Measurements from ENCODE around the gene TMEM117. TPM values are rescaled to one million over a fixed set of nuclear protein-coding genes. Genes with fewer than 3 reads are reported as not detected.

The TMEM117 gene
- total RNA-seq, 1 donor from 2014 or later, result 0.80 TPM

DNA sequence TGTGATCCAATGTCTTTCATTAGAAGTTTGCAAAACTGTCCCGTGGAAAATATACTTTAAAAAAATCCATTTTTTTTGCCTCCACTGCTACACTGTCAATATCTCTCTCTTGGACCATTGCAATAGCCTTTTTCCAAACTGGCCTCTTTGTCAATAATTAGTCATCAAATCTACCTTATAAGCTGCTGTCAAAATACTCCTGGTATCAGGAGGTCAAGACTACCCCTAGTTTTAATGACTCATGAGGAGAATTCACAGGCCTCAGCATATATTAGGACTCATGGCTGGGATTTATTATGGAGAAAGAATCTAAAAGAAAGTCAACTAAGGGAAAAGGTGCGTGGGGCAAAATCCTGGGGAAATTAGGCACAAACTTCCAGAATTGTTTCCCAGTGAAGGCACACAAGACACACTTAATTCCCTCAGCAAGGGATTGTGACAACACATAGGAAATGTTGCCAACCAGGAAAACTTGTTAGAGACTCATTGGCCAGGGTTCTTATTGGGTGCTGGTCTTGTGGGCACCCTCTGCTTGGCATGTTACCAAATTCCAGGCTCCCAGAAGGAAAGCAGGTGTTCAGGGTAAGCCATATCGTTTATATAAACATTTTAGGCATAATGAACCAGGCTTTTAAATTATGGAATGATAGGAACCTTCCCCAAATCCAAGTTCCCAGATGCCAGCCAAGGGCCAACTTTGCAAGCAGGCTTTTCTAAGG, 56.1 kb downstream of the TMEM117 start:
- H3K27me3 Mint-ChIP-seq (ENCODE audit: unreplicated experiment), result no peaks in the 10 kb centered on the region
- TF ChIP-seq, protein P1, sequence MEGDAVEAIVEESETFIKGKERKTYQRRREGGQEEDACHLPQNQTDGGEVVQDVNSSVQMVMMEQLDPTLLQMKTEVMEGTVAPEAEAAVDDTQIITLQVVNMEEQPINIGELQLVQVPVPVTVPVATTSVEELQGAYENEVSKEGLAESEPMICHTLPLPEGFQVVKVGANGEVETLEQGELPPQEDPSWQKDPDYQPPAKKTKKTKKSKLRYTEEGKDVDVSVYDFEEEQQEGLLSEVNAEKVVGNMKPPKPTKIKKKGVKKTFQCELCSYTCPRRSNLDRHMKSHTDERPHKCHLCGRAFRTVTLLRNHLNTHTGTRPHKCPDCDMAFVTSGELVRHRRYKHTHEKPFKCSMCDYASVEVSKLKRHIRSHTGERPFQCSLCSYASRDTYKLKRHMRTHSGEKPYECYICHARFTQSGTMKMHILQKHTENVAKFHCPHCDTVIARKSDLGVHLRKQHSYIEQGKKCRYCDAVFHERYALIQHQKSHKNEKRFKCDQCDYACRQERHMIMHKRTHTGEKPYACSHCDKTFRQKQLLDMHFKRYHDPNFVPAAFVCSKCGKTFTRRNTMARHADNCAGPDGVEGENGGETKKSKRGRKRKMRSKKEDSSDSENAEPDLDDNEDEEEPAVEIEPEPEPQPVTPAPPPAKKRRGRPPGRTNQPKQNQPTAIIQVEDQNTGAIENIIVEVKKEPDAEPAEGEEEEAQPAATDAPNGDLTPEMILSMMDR (IDR thresholded peaks at IDR 0.05; ENCODE audit: unreplicated experiment), result no peak
- no peak overlapping the region for H3K27ac Mint-ChIP-seq (ENCODE audit: unreplicated experiment)
- no peaks in the 10 kb centered on the region for H3K4me1 Mint-ChIP-seq (ENCODE audit: unreplicated experiment)
- H3K36me3 Mint-ChIP-seq (ENCODE audit: low read depth, unreplicated experiment), result no peaks in the 10 kb centered on the region
- H3K9me3 Mint-ChIP-seq (ENCODE audit: unreplicated experiment), result peaks cover 4% of the 10 kb centered on the region
- DNase-seq (ENCODE audit: low spot score), result no peak
- no peak overlapping the region for H3K4me3 Mint-ChIP-seq (ENCODE audit: unreplicated experiment)

DNA sequence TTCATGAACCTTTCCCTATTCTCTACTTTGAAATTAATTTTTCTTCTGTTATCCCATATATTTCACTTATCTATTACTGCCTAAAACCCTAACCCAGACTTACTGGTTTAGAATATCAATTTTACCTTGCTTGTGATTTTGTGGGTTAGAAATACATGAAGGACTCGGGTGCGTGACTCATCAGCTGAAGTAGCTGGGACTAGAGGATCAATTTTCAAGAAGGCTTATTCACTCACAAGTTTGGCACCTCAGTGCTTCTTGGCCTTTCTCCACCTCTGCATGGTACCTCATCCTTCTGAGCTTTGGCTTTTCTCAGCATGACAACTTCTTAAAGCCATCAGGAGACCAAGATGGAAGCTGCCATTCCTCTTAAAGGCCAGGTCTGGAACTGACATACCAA, 57.8 kb downstream of the TMEM117 start:
- no peaks in the 10 kb centered on the region for H3K27me3 Mint-ChIP-seq (ENCODE audit: unreplicated experiment)
- H3K9me3 Mint-ChIP-seq (ENCODE audit: unreplicated experiment), result peaks cover 4% of the 10 kb centered on the region
- H3K27ac Mint-ChIP-seq (ENCODE audit: unreplicated experiment), result no peak overlapping the region
- TF ChIP-seq, protein P1 (IDR thresholded peaks at IDR 0.05; ENCODE audit: unreplicated experiment), result no peak
- DNase-seq (ENCODE audit: low spot score), result no peak
- no peaks in the 10 kb centered on the region for H3K4me1 Mint-ChIP-seq (ENCODE audit: unreplicated experiment)
- H3K36me3 Mint-ChIP-seq (ENCODE audit: low read depth, unreplicated experiment), result no peaks in the 10 kb centered on the region
- H3K4me3 Mint-ChIP-seq (ENCODE audit: unreplicated experiment), result no peak overlapping the region

DNA sequence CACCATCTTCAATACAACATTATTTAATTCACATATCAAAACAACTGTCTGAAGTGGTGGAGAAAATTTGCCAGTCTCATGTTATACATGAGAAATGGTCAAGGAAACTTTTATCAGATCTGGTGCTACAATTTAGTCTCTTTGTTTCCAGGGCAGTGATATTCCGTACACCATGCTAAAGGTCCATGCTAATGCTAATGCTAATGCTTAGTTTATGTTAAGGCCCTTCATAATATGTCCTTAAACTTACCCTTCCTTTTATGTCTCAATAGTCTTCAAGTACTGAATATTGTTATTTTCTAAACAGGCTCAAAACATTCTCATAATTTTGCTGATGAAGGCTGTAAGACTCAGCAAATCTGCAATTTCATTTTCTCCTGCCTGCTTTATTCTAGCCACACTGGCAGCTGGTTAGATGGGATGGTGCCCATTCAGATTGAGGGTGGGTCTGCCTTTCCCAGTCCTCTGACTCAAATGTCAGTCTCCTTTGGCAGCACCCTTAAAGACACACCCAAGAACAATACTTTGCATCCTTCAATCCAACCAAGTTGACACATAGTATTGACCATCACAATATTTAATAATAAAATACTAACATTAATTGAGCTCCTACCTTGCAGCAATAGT, 59.8 kb downstream of the TMEM117 start:
- Mint-ChIP-seq H3K27ac (ENCODE audit: unreplicated experiment) (no peak overlapping the region), H3K36me3 (ENCODE audit: low read depth, unreplicated experiment) (no peaks in the 10 kb centered on the region)
- TF ChIP-seq, protein P1 (IDR thresholded peaks at IDR 0.05; ENCODE audit: unreplicated experiment), result no peak

DNA sequence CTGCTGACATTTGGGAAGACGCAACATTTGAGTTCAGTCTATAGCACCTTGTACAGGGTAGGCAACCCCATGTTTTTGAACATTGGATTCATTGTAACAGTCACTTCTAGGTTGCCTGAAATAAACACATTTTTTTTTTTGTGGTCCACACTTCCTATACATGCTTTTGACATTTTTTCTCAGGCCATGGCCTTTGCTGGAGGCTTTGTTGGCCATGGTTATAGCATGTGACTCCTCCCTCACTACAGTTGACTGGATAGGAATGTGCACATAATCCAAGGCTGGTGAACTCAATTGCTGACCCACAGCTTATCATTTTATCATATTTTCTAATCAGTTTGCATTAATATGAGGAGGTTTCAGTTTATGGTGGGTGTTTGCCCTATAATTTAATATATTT, 60.6 kb downstream of the TMEM117 start:
- DNase-seq (ENCODE audit: low spot score), result no peak
- Mint-ChIP-seq H3K36me3 (ENCODE audit: low read depth, unreplicated experiment) (no peaks in the 10 kb centered on the region), H3K4me3 (ENCODE audit: unreplicated experiment) (no peak overlapping the region), H3K4me1 (ENCODE audit: unreplicated experiment) (no peaks in the 10 kb centered on the region), H3K27ac (ENCODE audit: unreplicated experiment) (no peak overlapping the region), H3K27me3 (ENCODE audit: unreplicated experiment) (no peaks in the 10 kb centered on the region), H3K9me3 (ENCODE audit: unreplicated experiment) (peaks cover 4% of the 10 kb centered on the region)
- TF ChIP-seq, protein P1 (IDR thresholded peaks at IDR 0.05; ENCODE audit: unreplicated experiment), result no peak

More for the DNA sequence above, 59.8 kb downstream of the TMEM117 start:
- no peak for DNase-seq (ENCODE audit: low spot score)
- Mint-ChIP-seq H3K4me3 (ENCODE audit: unreplicated experiment) (no peak overlapping the region), H3K4me1 (ENCODE audit: unreplicated experiment) (no peaks in the 10 kb centered on the region), H3K9me3 (ENCODE audit: unreplicated experiment) (peaks cover 4% of the 10 kb centered on the region), H3K27me3 (ENCODE audit: unreplicated experiment) (no peaks in the 10 kb centered on the region)

DNA sequence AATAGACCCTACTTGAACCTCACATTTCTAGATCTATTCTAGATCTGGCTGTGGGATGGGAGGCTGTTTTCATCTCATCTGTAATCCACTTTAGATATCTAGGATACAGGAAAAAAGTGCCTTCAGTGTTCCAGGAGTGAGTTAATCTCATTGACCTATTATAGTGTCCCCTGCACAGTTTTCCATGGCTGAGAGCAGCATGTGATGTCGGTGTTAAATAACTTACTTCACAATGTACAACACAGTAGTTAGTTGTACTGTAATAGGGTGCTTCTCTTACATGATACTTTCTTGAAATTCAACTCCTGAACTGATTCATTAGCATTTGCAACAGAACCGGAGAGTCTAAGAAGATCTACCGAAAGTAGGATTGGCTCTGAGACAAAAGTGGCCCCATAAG, 62.6 kb downstream of the TMEM117 start:
- no peaks in the 10 kb centered on the region for H3K4me1 Mint-ChIP-seq (ENCODE audit: unreplicated experiment)

More for the DNA sequence above, 62.6 kb downstream of the TMEM117 start:
- no peak overlapping the region for H3K27ac Mint-ChIP-seq (ENCODE audit: unreplicated experiment)
- H3K9me3 Mint-ChIP-seq (ENCODE audit: unreplicated experiment), result no peaks in the 10 kb centered on the region
- no peak for DNase-seq (ENCODE audit: low spot score)
- no peaks in the 10 kb centered on the region for H3K36me3 Mint-ChIP-seq (ENCODE audit: low read depth, unreplicated experiment)
- peaks cover 1% of the 10 kb centered on the region for H3K27me3 Mint-ChIP-seq (ENCODE audit: unreplicated experiment)
- TF ChIP-seq, protein P1 (IDR thresholded peaks at IDR 0.05; ENCODE audit: unreplicated experiment), result no peak
- no peak overlapping the region for H3K4me3 Mint-ChIP-seq (ENCODE audit: unreplicated experiment)
